GM12878 (cell line): ENCODE data around the gene DAPK2. TPM values are rescaled to one million over a fixed set of nuclear protein-coding genes. Genes with fewer than 3 reads are reported as not detected.

Experiments
- ATAC-seq: fragments of 200-7000 bp; cut with Tn5 transposase; 3 replicates; pipeline ENCODE4 v1.9.1; 2020; ENCODE audit warnings: mild to moderate bottlenecking, moderate library complexity
- BruUV-seq: library from RNA; stranded (reverse); fragments of 400-500 nt; replicated peaks from 2 replicates; lab custom pipeline; 2021; lab: Mats Ljungman, UMichigan
- CTCF ChIA-PET: fragments of 300-600 bp; sonication (Branson Sonifier 250); formaldehyde crosslinking; extraction: SDS; loops from one replicate; lab custom pipeline; 2021; ENCODE audit warnings: inconsistent platforms; lab: Yijun Ruan, JAX
- POLR2A ChIA-PET: fragments of 350-600 bp; formaldehyde crosslinking; extraction: SDS; loops from one replicate; lab custom pipeline; 2021; ENCODE audit warnings: inconsistent platforms; lab: Charles Lee
- RAD21 ChIA-PET: fragments of 300-600 bp; sonication (Branson Sonifier 250); formaldehyde crosslinking; loops from one replicate; lab custom pipeline; 2023; ENCODE audit warnings: antibody characterized with exemption; ENCODE audit not compliant: unreplicated experiment; lab: Charles Lee
- SMC1A ChIA-PET: fragments of 300-600 bp; sonication (Branson Sonifier 250); formaldehyde crosslinking; loops from one replicate; lab custom pipeline; 2023; ENCODE audit not compliant: unreplicated experiment, uncharacterized antibody; lab: Charles Lee
- DNase-seq: peaks from one replicate; pipeline ENCODE4 v3.0.0-alpha.2; 2011; ENCODE audit warnings: low read depth, low spot score
- FAIRE-seq: peaks from 3 replicates; lab custom pipeline; 2011; peaks lifted over from hg19 to GRCh38; lab: Jason Lieb, UNC
- H2AFZ ChIP-seq: 2 replicates; pipeline ENCODE4 v1.6.0; 2011; ENCODE audit warnings: low read depth, low read length, control low read depth; ENCODE audit not compliant: control insufficient read depth
- H3K27ac ChIP-seq: 2 replicates; pipeline ENCODE4 v1.5.1; 2011; ENCODE audit warnings: control low read depth; ENCODE audit not compliant: control insufficient read depth, insufficient read depth
- H3K27me3 ChIP-seq, 2 experiments: replicated peaks in 1 of 2; 2 replicates each; pipeline versions ENCODE4 v1.6.0 to v1.6.1; 2011; ENCODE audit warnings: low read length in 1 of 2; ENCODE audit not compliant: control insufficient read depth in 2 of 2, insufficient read depth in 2 of 2
- H3K36me3 ChIP-seq, 2 experiments: 2 replicates each; pipeline ENCODE4 v1.5.1; 2011; ENCODE audit warnings: low read length in 1 of 2; ENCODE audit not compliant: control insufficient read depth in 2 of 2, insufficient read depth in 2 of 2
- H3K4me1 ChIP-seq: 2 replicates; pipeline ENCODE4 v1.6.1; 2011; ENCODE audit warnings: mild to moderate bottlenecking, low read length, moderate library complexity, mixed read lengths; ENCODE audit not compliant: control insufficient read depth, insufficient read depth
- H3K4me2 ChIP-seq: 2 replicates; pipeline ENCODE4 v1.6.0; 2011; ENCODE audit warnings: control low read depth; ENCODE audit not compliant: control insufficient read depth, insufficient read depth
- H3K4me3 ChIP-seq: fragments of 200-600 bp; sonication (generic); 2 replicates; pipeline ENCODE4 v1.5.1; 2016
- H3K79me2 ChIP-seq: 2 replicates; pipeline ENCODE4 v1.6.0; 2011; ENCODE audit warnings: low read length; ENCODE audit not compliant: control insufficient read depth, insufficient read depth
- H3K9ac ChIP-seq: 2 replicates; pipeline ENCODE4 v1.8.0; 2011; ENCODE audit warnings: low read length, control low read depth, mixed read lengths; ENCODE audit not compliant: control insufficient read depth, insufficient read depth
- H3K9me3 ChIP-seq: replicated peaks from 3 replicates; pipeline ENCODE4 v1.5.1; 2011; ENCODE audit warnings: mild to moderate bottlenecking, low read length; ENCODE audit not compliant: control insufficient read depth, insufficient read depth
- H4K20me1 ChIP-seq: 2 replicates; pipeline ENCODE4 v1.6.0; 2011; ENCODE audit not compliant: control insufficient read depth, insufficient read depth
- ATF2 ChIP-seq: IDR thresholded peaks from 2 replicates; pipeline ENCODE4 v1.6.1; 2012; ENCODE audit warnings: low read length, inconsistent platforms
- BACH1 ChIP-seq: fragments of 450-650 bp; IDR thresholded peaks from 2 replicates; pipeline ENCODE4 v1.6.1; 2017; ENCODE audit warnings: mild to moderate bottlenecking, borderline replicate concordance
- BCL3 ChIP-seq: IDR thresholded peaks from 2 replicates; pipeline ENCODE4 v1.6.1; 2011; ENCODE audit warnings: borderline replicate concordance, low read depth, mild to moderate bottlenecking, moderate library complexity, low read length; ENCODE audit not compliant: insufficient read depth, poor library complexity, severe bottlenecking
- BHLHE40 ChIP-seq, 2 experiments: fragments of 450-650 bp in 1 of 2; IDR thresholded peaks; 2 replicates each; pipeline ENCODE4 v1.6.1; 2011 to 2017; ENCODE audit warnings: low read depth in 2 of 2, borderline replicate concordance in 1 of 2, improper control_type of control experiment in 1 of 2, low read length in 1 of 2, mild to moderate bottlenecking in 1 of 2
- HDAC2 ChIP-seq: fragments of 200-600 bp; sonication (generic); IDR thresholded peaks from 2 replicates; pipeline ENCODE4 v1.6.1; 2017
- KLF5 ChIP-seq: fragments of 450-650 bp; IDR thresholded peaks from 2 replicates; pipeline ENCODE4 v1.6.1; 2014; ENCODE audit warnings: mild to moderate bottlenecking; ENCODE audit not compliant: partially characterized antibody
- MYB ChIP-seq: fragments of 150-350 bp; IDR thresholded peaks from 2 replicates; pipeline ENCODE4 v1.6.1; 2014; ENCODE audit warnings: mild to moderate bottlenecking, low read depth, low read length, borderline replicate concordance
- SIN3A ChIP-seq: IDR thresholded peaks from 2 replicates; pipeline ENCODE4 v1.6.1; 2012; ENCODE audit warnings: low read depth, low read length, improper control_type of control experiment
- TCF3 ChIP-seq: IDR thresholded peaks from 2 replicates; pipeline ENCODE4 v1.6.1; 2012; ENCODE audit warnings: low read depth, mild to moderate bottlenecking, low read length, borderline replicate concordance; ENCODE audit not compliant: insufficient read depth
- YY1 ChIP-seq: IDR thresholded peaks from 2 replicates; pipeline ENCODE4 v1.6.1; 2011; ENCODE audit warnings: low read depth, mild to moderate bottlenecking, low read length
- ZNF217 ChIP-seq: fragments of 450-650 bp; IDR thresholded peaks from 2 replicates; pipeline ENCODE4 v1.6.1; 2017; ENCODE audit warnings: antibody characterized with exemption, mild to moderate bottlenecking
- WGBS: methylation state at CpG from one replicate; pipeline ENCODE4 v1.1.6; 2016; ENCODE audit warnings: low lambda C conversion rate; ENCODE audit not compliant: insufficient replicate concordance, insufficient coverage; ENCODE audit errors: missing lambda C conversion rate; 5-methylcytosine and 5-hydroxymethylcytosine counted together
- in situ Hi-C: fragments of 300-500 bp; cut with MboI; formaldehyde crosslinking; loops from 9 replicates; pipeline ENCODE4 v1.14.3; 2018; ENCODE audit warnings: mixed read lengths
- intact Hi-C: fragments of 100-400 bp; cut with micrococcal nuclease; formaldehyde crosslinking; loops from one replicate; pipeline ENCODE4 v1.14.2; 2022; ENCODE audit not compliant: unreplicated experiment
- polyA plus RNA-seq, 11 experiments: library from polyadenylated mRNA; depleted of rRNA in 4 of 11; unstranded in 6 of 11; stranded (reverse) in 5 of 11; fragments of >200 nt; fragmentation: Nextera tagmentation in 4 of 11; fragmentation: Illumina TruSeq in 1 of 11; extraction: Ambion mirVana in 4 of 11; extraction: Trizol in 1 of 11; gene quantifications; 1 replicate in 1 of 11; 2 replicates in 10 of 11; pipeline versions ENCODE4 v1.2.1 to v1.2.3, GENCODE V29; 2011 to 2016; ENCODE audit warnings: inconsistent platforms in 2 of 11, missing spikeins in 2 of 11, low read depth in 1 of 11
- total RNA-seq, 4 experiments: library from RNA; depleted of rRNA in 3 of 4; stranded (reverse); fragments of >200 nt in 3 of 4; fragmentation: Illumina TruSeq in 1 of 4; extraction: Trizol in 1 of 4; gene quantifications; 2 replicates each; pipeline versions ENCODE4 v1.2.1 to v1.2.3, GENCODE V29; 2013 to 2021
- TF ChIP-seq, protein P1 (sequence below): fragments of 450-650 bp; IDR thresholded peaks from 2 replicates; pipeline ENCODE4 v1.6.1; 2014; ENCODE audit warnings: mild to moderate bottlenecking

The DAPK2 gene
- total and polyA plus RNA-seq, 10 of the 15 experiments (the other 5 are each of a cell fraction or from before 2014, with no cell fraction given), result 0.69 to 8.4 (median 4.1) TPM

- POLR2A ChIA-PET, result no interaction called here
- no peak overlapping the region for H3K9ac ChIP-seq
- H3K4me1 ChIP-seq, result no peaks in the 10 kb centered on the region
- RAD21 ChIA-PET, result interaction anchor here (0.9 to 2.6 kb wide), 5 partner anchors 16 to 274 kb away, joined by 3 to 5 read pairs (median 3); no protein-coding TSS in a partner anchor
- intact Hi-C loops (no loop called here), in situ Hi-C loops (no loop called here)
- no peaks in the 10 kb centered on the region for H4K20me1 ChIP-seq
- ATAC-seq (no peak), FAIRE-seq (peak; percentile 31), DNase-seq (no peak)
- no peak overlapping the region for H3K27ac ChIP-seq
- SMC1A ChIA-PET, result interaction anchor here (0.7 to 1.0 kb wide), 2 partner anchors 20 to 400 kb away, joined by 3 to 4 read pairs; partner anchors contain the start of gene DAPK2
- BruUV-seq, result no TSS peak
- peaks cover 2% of the 10 kb centered on the region; the same call in 1 of the 3 replicates for H3K9me3 ChIP-seq
- no peaks in the 10 kb centered on the region; the same call in 1 of the 2 replicates for H3K79me2 ChIP-seq
- no peak for TF ChIP-seq ATF2
- no peak for TF ChIP-seq TCF3
- TF ChIP-seq HDAC2, result no peak
- TF ChIP-seq, protein P1, sequence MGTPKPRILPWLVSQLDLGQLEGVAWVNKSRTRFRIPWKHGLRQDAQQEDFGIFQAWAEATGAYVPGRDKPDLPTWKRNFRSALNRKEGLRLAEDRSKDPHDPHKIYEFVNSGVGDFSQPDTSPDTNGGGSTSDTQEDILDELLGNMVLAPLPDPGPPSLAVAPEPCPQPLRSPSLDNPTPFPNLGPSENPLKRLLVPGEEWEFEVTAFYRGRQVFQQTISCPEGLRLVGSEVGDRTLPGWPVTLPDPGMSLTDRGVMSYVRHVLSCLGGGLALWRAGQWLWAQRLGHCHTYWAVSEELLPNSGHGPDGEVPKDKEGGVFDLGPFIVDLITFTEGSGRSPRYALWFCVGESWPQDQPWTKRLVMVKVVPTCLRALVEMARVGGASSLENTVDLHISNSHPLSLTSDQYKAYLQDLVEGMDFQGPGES, result no peak
- no peak for TF ChIP-seq BACH1
- TF ChIP-seq SIN3A, result no peak
- no peak for TF ChIP-seq BCL3
- TF ChIP-seq BHLHE40 (IDR thresholded peaks at IDR 0.05; ENCODE audit: borderline replicate concordance in 1 of 2, low read depth in 2 of 2, low read length in 1 of 2), result no peak
- TF ChIP-seq MYB, result no peak
- no peak for TF ChIP-seq KLF5
- TF ChIP-seq ZNF217, result no peak
- no peak for TF ChIP-seq YY1
- no peak overlapping the region for H3K4me3 ChIP-seq
- H3K4me2 ChIP-seq, result no peak overlapping the region
- CTCF ChIA-PET, result interaction anchor here (1.2 to 2.0 kb wide), 4 partner anchors 16 to 275 kb away, joined by 3 to 8 read pairs (median 4); partner anchors contain the start of gene DAPK2
- H2AFZ ChIP-seq, result no peak overlapping the region
- no peaks in the 10 kb centered on the region for H3K27me3 ChIP-seq
- 95% methylated on average over 4 of the region's 4 CpGs for WGBS
- H3K36me3 ChIP-seq, result no peaks in the 10 kb centered on the region; a peak in 1 of 4 replicates
These were observed 19.7 kb downstream of the DAPK2 start for GRCh38 chr15:64026591-64026990.
